HG03571 (cell line): Measurements from ENCODE around the gene ST6GAL1.
"Not testable (repeated sequence)": the region's sequence is repeated elsewhere in the genome, so short reads cannot be mapped to it uniquely, and the experiment has no call there.

ENCODE experiments used
- ATAC-seq: cut with Tn5 transposase; IDR thresholded peaks from one replicate; pipeline ENCODE4 v1.9.1; 2021; ENCODE audit not compliant: unreplicated experiment

ST6GAL1 gene

GRCh38 chr3:186966406-186966805 lies 36.1 kb downstream of the ST6GAL1 start:
- no peak for ATAC-seq

- not testable (repeated sequence) for ATAC-seq
Measured at GRCh38 chr3:186967236-186967635, 36.9 kb downstream of the ST6GAL1 start.

- no peak for ATAC-seq
Measured at GRCh38 chr3:186967686-186968085, 37.4 kb downstream of the ST6GAL1 start.

GRCh38 chr3:186969607-186970006 lies 39.3 kb downstream of the ST6GAL1 start:
- ATAC-seq: no peak

- not testable (repeated sequence) for ATAC-seq
Measured at GRCh38 chr3:186971106-186971505, 40.8 kb downstream of the ST6GAL1 start.

- no peak for ATAC-seq
Measured at GRCh38 chr3:186971578-186971977, 41.3 kb downstream of the ST6GAL1 start.

GRCh38 chr3:186973702-186974101 lies 43.4 kb downstream of the ST6GAL1 start:
- no peak for ATAC-seq

- ATAC-seq: no peak
Measured at GRCh38 chr3:186974824-186975313, 44.5 kb downstream of the ST6GAL1 start.

- ATAC-seq: no peak
Measured at GRCh38 chr3:186975726-186976125, 45.4 kb downstream of the ST6GAL1 start.

GRCh38 chr3:186976837-186977750 lies 46.8 kb downstream of the ST6GAL1 start:
- no peak for ATAC-seq

GRCh38 chr3:186978712-186979111 lies 48.4 kb downstream of the ST6GAL1 start:
- ATAC-seq: no peak

GRCh38 chr3:186979852-186980251 lies 49.5 kb downstream of the ST6GAL1 start:
- ATAC-seq: no peak

- ATAC-seq: no peak
Measured at GRCh38 chr3:186980989-186981388, 50.7 kb downstream of the ST6GAL1 start.

GRCh38 chr3:186983659-186984058 lies 53.3 kb downstream of the ST6GAL1 start:
- no peak for ATAC-seq

GRCh38 chr3:186984064-186984463 lies 53.7 kb downstream of the ST6GAL1 start:
- no peak for ATAC-seq

GRCh38 chr3:186985661-186986364 lies 55.5 kb downstream of the ST6GAL1 start:
- peak; percentile 27 for ATAC-seq

GRCh38 chr3:186986406-186986805 lies 56.1 kb downstream of the ST6GAL1 start:
- no peak for ATAC-seq

- ATAC-seq: no peak
Measured at GRCh38 chr3:186986816-186987215, 56.5 kb downstream of the ST6GAL1 start.

- ATAC-seq: peak; percentile 79
Measured at GRCh38 chr3:186988806-186989205, 58.5 kb downstream of the ST6GAL1 start.

- no peak for ATAC-seq
Measured at GRCh38 chr3:186989429-186989828, 59.1 kb downstream of the ST6GAL1 start.

- no peak for ATAC-seq
Measured at GRCh38 chr3:186990277-186990676, 60.0 kb downstream of the ST6GAL1 start.

GRCh38 chr3:186990878-186991308 lies 60.6 kb downstream of the ST6GAL1 start:
- no peak for ATAC-seq
